ENCODE results near the gene FXN.
"Not testable (repeated sequence)": the region's sequence is repeated elsewhere in the genome, so short reads cannot be mapped to it uniquely, and the experiment has no call there.

FXN gene

DNA sequence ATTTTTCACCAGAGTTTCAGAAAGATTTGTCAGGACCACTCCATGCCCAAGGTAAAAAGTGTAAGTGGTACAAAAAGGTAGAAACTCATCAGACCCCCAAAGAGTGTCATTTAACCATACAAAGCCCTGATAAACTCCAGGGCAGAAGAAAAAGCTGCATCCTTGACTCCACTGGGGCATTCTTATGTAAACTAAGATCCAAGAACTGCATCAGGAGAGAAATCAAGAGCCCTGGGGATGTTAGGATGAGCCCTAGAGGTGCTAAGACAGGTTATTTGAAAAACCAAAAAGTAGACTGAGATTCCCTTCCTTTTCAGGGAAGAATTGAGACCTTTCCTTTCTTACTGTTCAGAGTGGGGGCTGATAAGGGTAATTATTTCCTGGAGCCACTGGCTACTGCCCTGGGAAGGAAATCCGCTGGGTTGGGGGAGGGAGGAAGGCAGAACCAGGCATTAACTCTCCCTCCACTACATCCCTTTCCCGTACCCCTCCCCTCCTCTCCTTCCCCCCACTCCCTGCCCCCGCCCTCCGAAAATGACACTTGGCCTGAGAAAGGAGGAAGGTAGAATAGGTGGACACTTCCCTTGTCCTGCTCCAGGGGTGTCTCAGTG, 54.7 kb downstream of the FXN start:
- H3K36me3 Mint-ChIP-seq (ENCODE audit: low read depth), result no peaks in the 10 kb centered on the region
- H3K9me3 Mint-ChIP-seq, result no peaks in the 10 kb centered on the region
- H3K27ac Mint-ChIP-seq, result no peak overlapping the region
- H3K4me1 Mint-ChIP-seq (ENCODE audit: low read depth), result no peaks in the 10 kb centered on the region
- no peaks in the 10 kb centered on the region for H3K27me3 Mint-ChIP-seq (ENCODE audit: low read depth)
- no peak overlapping the region for H3K4me3 Mint-ChIP-seq

GRCh38 chr9:69090946-69091345, 55.4 kb downstream of the FXN start:
- H3K27ac Mint-ChIP-seq, result no peak overlapping the region
- H3K4me3 Mint-ChIP-seq, result no peak overlapping the region
- H3K4me1 Mint-ChIP-seq (ENCODE audit: low read depth), result no peaks in the 10 kb centered on the region
- H3K27me3 Mint-ChIP-seq (ENCODE audit: low read depth), result no peaks in the 10 kb centered on the region
- no peaks in the 10 kb centered on the region for H3K9me3 Mint-ChIP-seq
- H3K36me3 Mint-ChIP-seq (ENCODE audit: low read depth), result no peaks in the 10 kb centered on the region

- H3K27me3 Mint-ChIP-seq (ENCODE audit: low read depth), result no peaks in the 10 kb centered on the region
- no peaks in the 10 kb centered on the region for H3K4me1 Mint-ChIP-seq (ENCODE audit: low read depth)
- no peaks in the 10 kb centered on the region for H3K36me3 Mint-ChIP-seq (ENCODE audit: low read depth)
- no peaks in the 10 kb centered on the region for H3K9me3 Mint-ChIP-seq
- no peak overlapping the region for H3K27ac Mint-ChIP-seq
- H3K4me3 Mint-ChIP-seq, result no peak overlapping the region
Measured at GRCh38 chr9:69093471-69094103, 58.0 kb downstream of the FXN start.

DNA sequence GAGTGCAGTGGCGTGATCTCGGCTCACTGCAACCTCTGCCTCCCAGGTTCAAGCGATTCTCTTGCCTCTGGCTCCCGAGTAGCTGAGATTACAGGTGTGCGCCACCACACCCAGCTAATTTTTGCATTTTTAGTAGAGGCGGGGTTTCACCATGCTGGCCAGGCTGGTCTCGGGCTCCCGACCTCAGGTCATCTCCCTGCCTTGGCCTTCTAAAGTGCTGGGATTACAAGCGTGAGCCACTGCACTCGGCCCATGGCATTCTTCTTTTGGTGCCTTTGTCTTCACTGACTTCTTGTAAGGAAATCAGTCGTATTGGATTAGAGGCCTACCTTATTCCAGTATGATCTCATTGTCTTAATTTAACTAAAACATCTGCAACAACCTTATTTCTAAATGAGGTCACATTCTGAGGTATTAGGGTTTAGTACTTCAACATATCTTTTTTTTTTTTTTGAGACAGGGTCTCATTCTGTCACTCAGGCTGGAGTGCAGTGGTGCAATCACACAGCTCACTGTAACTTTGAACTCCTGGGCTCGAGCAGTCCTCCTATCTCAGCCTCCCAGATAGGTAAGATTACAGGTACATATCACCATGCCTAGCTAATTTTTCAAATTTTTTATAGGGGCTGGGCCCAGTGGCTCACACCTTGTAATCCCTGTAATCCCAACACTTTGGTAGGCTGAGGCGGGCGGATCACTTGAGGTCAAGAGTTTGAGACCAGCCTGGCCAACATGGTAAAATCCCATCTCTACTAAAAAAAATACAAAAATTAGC, 59.0 kb downstream of the FXN start:
- H3K9me3 Mint-ChIP-seq; H3K27me3 Mint-ChIP-seq (ENCODE audit: low read depth); H3K36me3 Mint-ChIP-seq (ENCODE audit: low read depth); H3K4me3 Mint-ChIP-seq; H3K27ac Mint-ChIP-seq; H3K4me1 Mint-ChIP-seq (ENCODE audit: low read depth): not testable (repeated sequence)

DNA sequence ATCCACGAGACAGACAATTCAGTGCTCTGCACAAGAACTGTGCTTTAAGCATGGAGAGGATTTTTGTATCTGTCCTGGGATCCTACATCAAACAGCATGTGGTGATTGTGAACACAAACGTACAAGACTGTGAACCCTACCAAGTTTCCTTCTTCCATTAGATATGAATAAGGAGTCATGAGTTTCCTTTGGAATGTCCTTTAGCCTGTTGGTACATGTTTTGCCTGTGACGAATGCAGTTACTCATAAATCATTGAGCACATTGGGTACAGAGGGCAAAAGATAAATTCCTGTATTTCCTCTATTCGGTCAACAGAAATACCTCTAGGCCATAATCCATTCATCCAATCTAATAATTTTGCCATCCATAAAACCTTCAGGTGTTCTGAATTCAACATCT, 61.5 kb downstream of the FXN start:
- no peaks in the 10 kb centered on the region for H3K4me1 Mint-ChIP-seq (ENCODE audit: low read depth)
- H3K27me3 Mint-ChIP-seq (ENCODE audit: low read depth), result no peaks in the 10 kb centered on the region
- H3K36me3 Mint-ChIP-seq (ENCODE audit: low read depth), result no peaks in the 10 kb centered on the region
- H3K9me3 Mint-ChIP-seq, result no peaks in the 10 kb centered on the region
- no peak overlapping the region for H3K27ac Mint-ChIP-seq
- no peak overlapping the region for H3K4me3 Mint-ChIP-seq

- Mint-ChIP-seq H3K27me3 (ENCODE audit: low read depth) (no peaks in the 10 kb centered on the region), H3K9me3 (no peaks in the 10 kb centered on the region), H3K4me1 (ENCODE audit: low read depth) (no peaks in the 10 kb centered on the region), H3K4me3 (no peak overlapping the region), H3K27ac (no peak overlapping the region), H3K36me3 (ENCODE audit: low read depth) (no peaks in the 10 kb centered on the region)
Measured at GRCh38 chr9:69097923-69098593, 62.5 kb downstream of the FXN start.

GRCh38 chr9:69103348-69103996, 67.9 kb downstream of the FXN start:
- not testable (repeated sequence) for H3K9me3 Mint-ChIP-seq; H3K27me3 Mint-ChIP-seq (ENCODE audit: low read depth); H3K4me3 Mint-ChIP-seq; H3K36me3 Mint-ChIP-seq (ENCODE audit: low read depth); H3K27ac Mint-ChIP-seq; H3K4me1 Mint-ChIP-seq (ENCODE audit: low read depth)

- Mint-ChIP-seq H3K27me3 (ENCODE audit: low read depth) (no peaks in the 10 kb centered on the region), H3K4me1 (ENCODE audit: low read depth) (no peaks in the 10 kb centered on the region), H3K9me3 (no peaks in the 10 kb centered on the region), H3K36me3 (ENCODE audit: low read depth) (no peaks in the 10 kb centered on the region), H3K4me3 (no peak overlapping the region), H3K27ac (no peak overlapping the region)
Measured at GRCh38 chr9:69104830-69105527, 69.4 kb downstream of the FXN start.

GRCh38 chr9:69107771-69108170, 72.2 kb downstream of the FXN start:
- no peak overlapping the region for H3K27ac Mint-ChIP-seq
- no peaks in the 10 kb centered on the region for H3K9me3 Mint-ChIP-seq
- H3K4me1 Mint-ChIP-seq (ENCODE audit: low read depth), result no peaks in the 10 kb centered on the region
- no peaks in the 10 kb centered on the region for H3K27me3 Mint-ChIP-seq (ENCODE audit: low read depth)
- no peak overlapping the region for H3K4me3 Mint-ChIP-seq
- no peaks in the 10 kb centered on the region for H3K36me3 Mint-ChIP-seq (ENCODE audit: low read depth)

GRCh38 chr9:69108706-69109105, 73.2 kb downstream of the FXN start:
- H3K4me3 Mint-ChIP-seq; H3K9me3 Mint-ChIP-seq; H3K27ac Mint-ChIP-seq; H3K27me3 Mint-ChIP-seq (ENCODE audit: low read depth); H3K36me3 Mint-ChIP-seq (ENCODE audit: low read depth); H3K4me1 Mint-ChIP-seq (ENCODE audit: low read depth): not testable (repeated sequence)

GRCh38 chr9:69109152-69109551, 73.6 kb downstream of the FXN start:
- Mint-ChIP-seq H3K4me3 (no peak overlapping the region), H3K9me3 (no peaks in the 10 kb centered on the region), H3K4me1 (ENCODE audit: low read depth) (no peaks in the 10 kb centered on the region), H3K27me3 (ENCODE audit: low read depth) (no peaks in the 10 kb centered on the region), H3K36me3 (ENCODE audit: low read depth) (no peaks in the 10 kb centered on the region), H3K27ac (no peak overlapping the region)

GRCh38 chr9:69112646-69113045, 77.1 kb downstream of the FXN start:
- not testable (repeated sequence) for H3K4me1 Mint-ChIP-seq (ENCODE audit: low read depth); H3K4me3 Mint-ChIP-seq; H3K27ac Mint-ChIP-seq; H3K36me3 Mint-ChIP-seq (ENCODE audit: low read depth); H3K9me3 Mint-ChIP-seq; H3K27me3 Mint-ChIP-seq (ENCODE audit: low read depth)

DNA sequence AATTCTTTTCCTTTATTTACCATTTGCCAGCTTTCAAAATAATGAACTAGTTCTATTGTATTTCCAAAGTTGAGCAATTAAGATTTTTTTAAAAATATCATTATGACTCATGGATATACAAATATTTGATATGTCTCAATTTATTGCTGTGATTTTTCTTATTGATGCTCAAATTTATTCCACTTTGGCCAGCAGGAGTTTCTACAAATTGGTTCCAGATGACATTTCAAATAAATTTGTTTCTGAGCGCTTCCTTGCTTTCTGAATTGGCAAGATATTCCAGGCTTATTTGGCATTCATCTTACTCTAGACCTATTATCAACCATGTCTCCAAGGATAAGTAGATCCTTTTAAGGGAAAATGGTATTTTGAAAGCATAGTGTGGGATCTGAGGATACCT, 80.1 kb downstream of the FXN start:
- Mint-ChIP-seq H3K9me3 (no peaks in the 10 kb centered on the region), H3K27me3 (ENCODE audit: low read depth) (peaks cover 7% of the 10 kb centered on the region), H3K27ac (no peak overlapping the region), H3K4me1 (ENCODE audit: low read depth) (peaks cover 4% of the 10 kb centered on the region), H3K4me3 (no peak overlapping the region), H3K36me3 (ENCODE audit: low read depth) (no peaks in the 10 kb centered on the region)

DNA sequence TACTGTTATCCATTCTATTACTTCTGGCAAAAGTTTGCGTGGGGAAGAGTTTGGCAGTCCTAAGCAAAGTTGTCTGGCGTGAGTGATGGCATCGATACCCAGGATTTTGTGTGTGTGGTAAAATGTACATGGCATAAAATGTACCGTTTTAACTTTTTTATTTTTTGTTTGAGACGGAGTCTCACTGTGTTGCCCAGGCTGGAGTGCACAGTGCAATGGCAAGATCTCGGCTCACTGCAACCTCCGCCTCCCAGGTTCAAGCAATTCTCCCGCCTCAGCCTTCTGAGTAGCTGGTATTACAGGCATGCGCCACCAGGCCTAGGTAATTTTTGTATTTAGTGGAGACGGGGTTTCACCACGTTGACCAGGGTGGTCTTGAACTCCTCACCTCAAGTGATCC, 83.1 kb downstream of the FXN start:
- H3K4me1 Mint-ChIP-seq (ENCODE audit: low read depth), result peaks cover 19% of the 10 kb centered on the region
- H3K4me3 Mint-ChIP-seq, result no peak overlapping the region
- no peak overlapping the region for H3K27ac Mint-ChIP-seq
- H3K9me3 Mint-ChIP-seq, result no peaks in the 10 kb centered on the region
- peaks cover 20% of the 10 kb centered on the region for H3K27me3 Mint-ChIP-seq (ENCODE audit: low read depth)
- H3K36me3 Mint-ChIP-seq (ENCODE audit: low read depth), result no peaks in the 10 kb centered on the region

Measured in T-helper 1 cell treated with Interleukin-12 subunit alpha and Interleukin-12 subunit beta and Interleukin-4 antibody, amounts not matched to agents 30 μg/mL and 1 μg/mL, for 36 hours (primary cell).